K562 (cell line): ENCODE measurements around the gene PLCB1. TPM values are rescaled to one million over a fixed set of nuclear protein-coding genes. Genes with fewer than 3 reads are reported as not detected.

ENCODE experiments used
- ATAC-seq: fragments of 200-7000 bp; cut with Tn5 transposase; 3 replicates; pipeline ENCODE4 v1.9.1; 2020; ENCODE audit warnings: moderate library complexity
- BruUV-seq: library from RNA; stranded (reverse); fragments of 400-500 nt; replicated peaks from 2 replicates; lab custom pipeline; 2021; lab: Mats Ljungman, UMichigan
- CTCF ChIA-PET: fragments of 300-600 bp; formaldehyde crosslinking; extraction: SDS; loops from one replicate; lab custom pipeline; 2021; ENCODE audit warnings: low intra/inter-chr PET ratio; lab: Yijun Ruan, JAX
- POLR2A ChIA-PET: fragments of 300-600, 350-650 bp; sonication (Branson Sonifier 250); formaldehyde crosslinking; extraction: SDS; loops from one replicate; lab custom pipeline; 2021; ENCODE audit warnings: antibody characterized with exemption, inconsistent platforms; lab: Yijun Ruan, JAX
- DNase-seq, 4 experiments: peaks; one replicate each; pipeline versions ENCODE4 v3.0.0 to v3.0.0-alpha.2; 2011 to 2018; ENCODE audit warnings: low spot score in 3 of 4, mixed read lengths in 3 of 4; ENCODE audit errors: extremely low read depth in 1 of 4
- FAIRE-seq: peaks from 2 replicates; lab custom pipeline; 2011; peaks lifted over from hg19 to GRCh38; lab: Jason Lieb, UNC
- H2AFZ ChIP-seq: 2 replicates; pipeline ENCODE4 v1.6.0; 2011; ENCODE audit warnings: low read depth, low read length, control low read depth, inconsistent platforms
- H3K27ac ChIP-seq: fragments of 200-600 bp; 3 replicates; pipeline ENCODE4 v1.8.0; 2011; ENCODE audit warnings: low read depth, mild to moderate bottlenecking, control low read depth, inconsistent platforms, low read length, moderate library complexity, mixed read lengths; ENCODE audit errors: extremely low read depth
- H3K27me3 ChIP-seq, 2 experiments: fragments of 300-600 bp in 1 of 2; 2 replicates in 1 of 2; 3 replicates in 1 of 2; pipeline versions ENCODE4 v1.6.0 to v1.8.0; 2011; ENCODE audit warnings: inconsistent platforms in 2 of 2, low read length in 2 of 2, mild to moderate bottlenecking in 1 of 2, mixed read lengths in 1 of 2, moderate library complexity in 1 of 2; ENCODE audit not compliant: control insufficient read depth in 2 of 2, insufficient read depth in 2 of 2
- H3K36me3 ChIP-seq: fragments of 300-600 bp; 3 replicates; pipeline ENCODE4 v1.8.0; 2011; ENCODE audit warnings: mild to moderate bottlenecking, low read length, inconsistent platforms; ENCODE audit not compliant: control insufficient read depth, insufficient read depth
- H3K4me1 ChIP-seq, 2 experiments: fragments of 200-600 bp in 1 of 2; replicated peaks in 1 of 2; 2 replicates in 1 of 2; 3 replicates in 1 of 2; pipeline versions ENCODE4 v1.5.1 to v1.8.0; 2011; ENCODE audit warnings: inconsistent platforms in 2 of 2, low read length in 2 of 2, mild to moderate bottlenecking in 1 of 2, mixed read lengths in 1 of 2, moderate library complexity in 1 of 2; ENCODE audit not compliant: control insufficient read depth in 2 of 2, insufficient read depth in 2 of 2
- H3K4me2 ChIP-seq: 2 replicates; pipeline ENCODE4 v1.6.1; 2011; ENCODE audit warnings: low read length, control low read depth, inconsistent platforms, mixed read lengths; ENCODE audit not compliant: insufficient read depth
- H3K4me3 ChIP-seq: fragments of 200-600 bp; sonication (generic), shearing (Covaris generic); 2 replicates; pipeline ENCODE4 v1.5.1; 2016; ENCODE audit warnings: control low read depth, inconsistent platforms
- H3K79me2 ChIP-seq: fragments of 200-600 bp; 3 replicates; pipeline ENCODE4 v1.8.0; 2011; ENCODE audit warnings: low read length, inconsistent platforms; ENCODE audit not compliant: control insufficient read depth, insufficient read depth
- H3K9ac ChIP-seq, 2 experiments: 2 replicates each; pipeline versions ENCODE4 v1.6.0 to v1.6.1; 2011; ENCODE audit warnings: low read depth in 2 of 2, low read length in 2 of 2, control low read depth in 1 of 2, inconsistent platforms in 1 of 2, mild to moderate bottlenecking in 1 of 2, mixed read lengths in 1 of 2; ENCODE audit not compliant: insufficient read depth in 1 of 2
- H3K9me1 ChIP-seq: one replicate; pipeline ENCODE4 v1.6.0; 2011; ENCODE audit warnings: inconsistent platforms, mild to moderate bottlenecking, low read length, moderate library complexity; ENCODE audit not compliant: control insufficient read depth, insufficient read depth
- H3K9me3 ChIP-seq: replicated peaks from 2 replicates; pipeline ENCODE4 v1.5.1; 2011; ENCODE audit warnings: low read depth, low read length, inconsistent platforms; ENCODE audit not compliant: control insufficient read depth, insufficient read depth
- H4K20me1 ChIP-seq: replicated peaks from 2 replicates; pipeline ENCODE4 v1.6.1; 2011; ENCODE audit warnings: low read length, inconsistent platforms, mixed read lengths; ENCODE audit not compliant: control insufficient read depth, insufficient read depth
- CHD2 ChIP-seq: IDR thresholded peaks from 2 replicates; pipeline ENCODE4 v1.6.1; 2011; ENCODE audit warnings: low read depth, low read length
- FOXJ3 ChIP-seq: sonication (generic); formaldehyde crosslinking; IDR thresholded peaks from 2 replicates; pipeline ENCODE4 v1.4.0; 2020; ENCODE audit warnings: mild to moderate bottlenecking, missing genetic modification reagents
- HMGN3 ChIP-seq: IDR thresholded peaks from 2 replicates; pipeline ENCODE4 v1.6.1; 2011; ENCODE audit warnings: borderline replicate concordance, low read depth, mild to moderate bottlenecking, mixed read lengths, low read length; ENCODE audit not compliant: insufficient read length; ENCODE audit errors: extremely low read depth
- KDM2B ChIP-seq: fragments of 250-450 bp; sonication (Bioruptor Pico); IDR thresholded peaks from 2 replicates; pipeline ENCODE4 v1.8.0; 2021; ENCODE audit warnings: mild to moderate bottlenecking, moderate library complexity
- LCOR ChIP-seq: sonication (generic); formaldehyde crosslinking; IDR thresholded peaks from 2 replicates; pipeline ENCODE4 v1.8.0; 2022; ENCODE audit warnings: mild to moderate bottlenecking, missing genetic modification reagents
- RBBP5 ChIP-seq: fragments of 200-600 bp; sonication (generic); IDR thresholded peaks from 2 replicates; pipeline ENCODE4 v1.6.1; 2012; ENCODE audit warnings: borderline replicate concordance, mild to moderate bottlenecking, low read length, control low read depth, inconsistent platforms; ENCODE audit not compliant: insufficient read depth, poor library complexity, severe bottlenecking
- TEAD4 ChIP-seq, 2 experiments: sonication (generic) in 1 of 2; formaldehyde crosslinking in 1 of 2; IDR thresholded peaks; 2 replicates each; pipeline versions ENCODE4 v1.6.1 to v1.8.0; 2012 to 2022; ENCODE audit warnings: borderline replicate concordance in 1 of 2, inconsistent platforms in 1 of 2, low read length in 1 of 2, mild to moderate bottlenecking in 1 of 2, missing genetic modification reagents in 1 of 2
- ZNF354B ChIP-seq: fragments of 250-450 bp; sonication (Bioruptor Pico); IDR thresholded peaks from 2 replicates; pipeline ENCODE4 v1.4.0; 2020
- ZNF717 ChIP-seq: fragments of 250-450 bp; sonication (Bioruptor Pico); IDR thresholded peaks from 2 replicates; pipeline ENCODE4 v1.5.0; 2021
- ZNF780A ChIP-seq: fragments of 250-450 bp; sonication (Bioruptor Pico); IDR thresholded peaks from 2 replicates; pipeline ENCODE4 v1.5.0; 2021; ENCODE audit warnings: mild to moderate bottlenecking
- WGBS: fragments of 100-300 bp; shearing (Covaris generic); methylation state at CpG from one replicate; pipeline ENCODE4 v1.1.6; 2016; ENCODE audit warnings: low coverage, mixed read lengths; ENCODE audit not compliant: insufficient coverage; ENCODE audit errors: missing lambda C conversion rate; 5-methylcytosine and 5-hydroxymethylcytosine counted together
- in situ Hi-C: fragments of 300-500 bp; cut with MboI; formaldehyde crosslinking; loops from 4 replicates; pipeline ENCODE4 v1.15.0; 2018; ENCODE audit warnings: inconsistent platforms, mixed read lengths
- intact Hi-C: fragments of 100-400 bp; cut with micrococcal nuclease; formaldehyde crosslinking; loops from 2 replicates; pipeline ENCODE4 v1.14.2; 2022
- polyA plus RNA-seq, 8 experiments: library from polyadenylated mRNA; depleted of rRNA in 4 of 8; stranded (reverse) in 5 of 8; unstranded in 3 of 8; fragments of >200 nt; fragmentation: Nextera tagmentation in 2 of 8; fragmentation: Illumina TruSeq in 1 of 8; extraction: Ambion mirVana in 2 of 8; extraction: Trizol in 1 of 8; gene quantifications; 2 replicates each; pipeline versions ENCODE4 v1.2.1 to v1.2.3, GENCODE V29; 2011 to 2014; ENCODE audit warnings: inconsistent platforms in 1 of 8, missing spikeins in 1 of 8
- total RNA-seq, 7 experiments: library from RNA; depleted of rRNA in 6 of 7; stranded (reverse); fragments of >200 nt in 6 of 7; fragmentation: Illumina TruSeq in 2 of 7; extraction: Trizol in 2 of 7; gene quantifications; 2 replicates each; pipeline versions ENCODE4 v1.2.1 to v1.2.3, GENCODE V29; 2011 to 2021; ENCODE audit warnings: low replicate concordance in 1 of 7
- TF ChIP-seq, protein P1 (sequence below): fragments of 450-650 bp; formaldehyde crosslinking; IDR thresholded peaks from 2 replicates; pipeline ENCODE4 v1.4.0; 2022; ENCODE audit warnings: missing genetic modification characterization
- TF ChIP-seq, protein P2 (sequence below): fragments of 250-450 bp; sonication (Bioruptor Pico); IDR thresholded peaks from 2 replicates; pipeline ENCODE4 v1.5.0; 2021; ENCODE audit warnings: mild to moderate bottlenecking, borderline replicate concordance
- TF ChIP-seq, protein P3 (sequence below): fragments of 450-650 bp; IDR thresholded peaks from 2 replicates; pipeline ENCODE4 v1.6.1; 2018; ENCODE audit not compliant: partially characterized antibody

PLCB1 gene
- total and polyA plus RNA-seq, 9 of the 15 experiments (the other 6 are each of a cell fraction or from before 2014, with no cell fraction given): 0.34 to 3.1 (median 1.3) TPM

- ChIA-PET POLR2A (no interaction called here), CTCF (no interaction called here)
- H3K27me3 ChIP-seq: no peaks in the 10 kb centered on the region
- H3K4me2 ChIP-seq: no peak overlapping the region
- no peak overlapping the region for H2AFZ ChIP-seq
- intact Hi-C loops: no loop called here
- DNase-seq: no peak
- H3K36me3 ChIP-seq: no peaks in the 10 kb centered on the region
- 0% methylated on average over 3 of the region's 5 CpGs for WGBS
- H4K20me1 ChIP-seq: no peaks in the 10 kb centered on the region
- no peaks in the 10 kb centered on the region for H3K79me2 ChIP-seq
- in situ Hi-C loops: loop anchor here (10.0 kb wide), 1 partner anchor 598 kb away; no protein-coding TSS in a partner anchor
- BruUV-seq: no TSS peak
- no peak overlapping the region for H3K4me3 ChIP-seq
- TF ChIP-seq, protein P1, sequence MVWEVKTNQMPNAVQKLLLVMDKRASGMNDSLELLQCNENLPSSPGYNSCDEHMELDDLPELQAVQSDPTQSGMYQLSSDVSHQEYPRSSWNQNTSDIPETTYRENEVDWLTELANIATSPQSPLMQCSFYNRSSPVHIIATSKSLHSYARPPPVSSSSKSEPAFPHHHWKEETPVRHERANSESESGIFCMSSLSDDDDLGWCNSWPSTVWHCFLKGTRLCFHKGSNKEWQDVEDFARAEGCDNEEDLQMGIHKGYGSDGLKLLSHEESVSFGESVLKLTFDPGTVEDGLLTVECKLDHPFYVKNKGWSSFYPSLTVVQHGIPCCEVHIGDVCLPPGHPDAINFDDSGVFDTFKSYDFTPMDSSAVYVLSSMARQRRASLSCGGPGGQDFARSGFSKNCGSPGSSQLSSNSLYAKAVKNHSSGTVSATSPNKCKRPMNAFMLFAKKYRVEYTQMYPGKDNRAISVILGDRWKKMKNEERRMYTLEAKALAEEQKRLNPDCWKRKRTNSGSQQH (CRISPR knock-in tag): no peak
- no peak for TF ChIP-seq RBBP5
- TF ChIP-seq HMGN3: no peak
- no peak for TF ChIP-seq KDM2B (CRISPR knock-in tag)
- TF ChIP-seq, protein P2, sequence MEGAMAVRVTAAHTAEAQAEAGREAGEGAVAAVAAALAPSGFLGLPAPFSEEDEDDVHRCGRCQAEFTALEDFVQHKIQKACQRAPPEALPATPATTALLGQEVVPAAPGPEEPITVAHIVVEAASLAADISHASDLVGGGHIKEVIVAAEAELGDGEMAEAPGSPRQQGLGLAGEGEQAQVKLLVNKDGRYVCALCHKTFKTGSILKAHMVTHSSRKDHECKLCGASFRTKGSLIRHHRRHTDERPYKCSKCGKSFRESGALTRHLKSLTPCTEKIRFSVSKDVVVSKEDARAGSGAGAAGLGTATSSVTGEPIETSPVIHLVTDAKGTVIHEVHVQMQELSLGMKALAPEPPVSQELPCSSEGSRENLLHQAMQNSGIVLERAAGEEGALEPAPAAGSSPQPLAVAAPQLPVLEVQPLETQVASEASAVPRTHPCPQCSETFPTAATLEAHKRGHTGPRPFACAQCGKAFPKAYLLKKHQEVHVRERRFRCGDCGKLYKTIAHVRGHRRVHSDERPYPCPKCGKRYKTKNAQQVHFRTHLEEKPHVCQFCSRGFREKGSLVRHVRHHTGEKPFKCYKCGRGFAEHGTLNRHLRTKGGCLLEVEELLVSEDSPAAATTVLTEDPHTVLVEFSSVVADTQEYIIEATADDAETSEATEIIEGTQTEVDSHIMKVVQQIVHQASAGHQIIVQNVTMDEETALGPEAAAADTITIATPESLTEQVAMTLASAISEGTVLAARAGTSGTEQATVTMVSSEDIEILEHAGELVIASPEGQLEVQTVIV (CRISPR knock-in tag): no peak
- no peak for TF ChIP-seq FOXJ3 (CRISPR knock-in tag)
- TF ChIP-seq ZNF780A (CRISPR knock-in tag): no peak
- no peak for TF ChIP-seq ZNF717 (CRISPR knock-in tag)
- no peak for TF ChIP-seq TEAD4 (IDR thresholded peaks at IDR 0.05; ENCODE audit: low read length)
- TF ChIP-seq TEAD4 (CRISPR knock-in tag; IDR thresholded peaks at IDR 0.05; ENCODE audit: borderline replicate concordance): no peak
- TF ChIP-seq CHD2: no peak
- TF ChIP-seq, protein P3, sequence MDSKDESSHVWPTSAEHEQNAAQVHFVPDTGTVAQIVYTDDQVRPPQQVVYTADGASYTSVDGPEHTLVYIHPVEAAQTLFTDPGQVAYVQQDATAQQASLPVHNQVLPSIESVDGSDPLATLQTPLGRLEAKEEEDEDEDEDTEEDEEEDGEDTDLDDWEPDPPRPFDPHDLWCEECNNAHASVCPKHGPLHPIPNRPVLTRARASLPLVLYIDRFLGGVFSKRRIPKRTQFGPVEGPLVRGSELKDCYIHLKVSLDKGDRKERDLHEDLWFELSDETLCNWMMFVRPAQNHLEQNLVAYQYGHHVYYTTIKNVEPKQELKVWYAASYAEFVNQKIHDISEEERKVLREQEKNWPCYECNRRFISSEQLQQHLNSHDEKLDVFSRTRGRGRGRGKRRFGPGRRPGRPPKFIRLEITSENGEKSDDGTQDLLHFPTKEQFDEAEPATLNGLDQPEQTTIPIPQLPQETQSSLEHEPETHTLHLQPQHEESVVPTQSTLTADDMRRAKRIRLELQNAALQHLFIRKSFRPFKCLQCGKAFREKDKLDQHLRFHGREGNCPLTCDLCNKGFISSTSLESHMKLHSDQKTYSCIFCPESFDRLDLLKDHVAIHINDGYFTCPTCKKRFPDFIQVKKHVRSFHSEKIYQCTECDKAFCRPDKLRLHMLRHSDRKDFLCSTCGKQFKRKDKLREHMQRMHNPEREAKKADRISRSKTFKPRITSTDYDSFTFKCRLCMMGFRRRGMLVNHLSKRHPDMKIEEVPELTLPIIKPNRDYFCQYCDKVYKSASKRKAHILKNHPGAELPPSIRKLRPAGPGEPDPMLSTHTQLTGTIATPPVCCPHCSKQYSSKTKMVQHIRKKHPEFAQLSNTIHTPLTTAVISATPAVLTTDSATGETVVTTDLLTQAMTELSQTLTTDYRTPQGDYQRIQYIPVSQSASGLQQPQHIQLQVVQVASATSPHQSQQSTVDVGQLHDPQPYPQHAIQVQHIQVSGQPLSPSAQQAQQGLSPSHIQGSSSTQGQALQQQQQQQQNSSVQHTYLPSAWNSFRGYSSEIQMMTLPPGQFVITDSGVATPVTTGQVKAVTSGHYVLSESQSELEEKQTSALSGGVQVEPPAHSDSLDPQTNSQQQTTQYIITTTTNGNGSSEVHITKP: no peak
- no peak for TF ChIP-seq LCOR (CRISPR knock-in tag)
- no peak for TF ChIP-seq ZNF354B (CRISPR knock-in tag)
- H3K27ac ChIP-seq: no peak overlapping the region
- H3K9me3 ChIP-seq: no peaks in the 10 kb centered on the region
- no peak for FAIRE-seq
- ATAC-seq: no peak
- H3K9me1 ChIP-seq: no peaks in the 10 kb centered on the region
- H3K9ac ChIP-seq: no peak overlapping the region
- H3K4me1 ChIP-seq: no peaks in the 10 kb centered on the region
Measured at GRCh38 chr20:8766868-8767390, 634.9 kb downstream of the PLCB1 start.
